IMR-90 (cell line): ENCODE results near the gene KCNAB1. TPM values are rescaled to one million over a fixed set of nuclear protein-coding genes. Genes with fewer than 3 reads are reported as not detected.

Experiments
- ATAC-seq: fragments of 200-7000 bp; cut with Tn5 transposase; 2 replicates; pipeline ENCODE4 v1.9.1; 2020; ENCODE audit warnings: low read depth, mild to moderate bottlenecking, moderate library complexity
- BruUV-seq: library from RNA; stranded (reverse); fragments of 400-500 nt; replicated peaks from 2 replicates; lab custom pipeline; 2021; lab: Mats Ljungman, UMichigan
- CTCF ChIA-PET: fragments of 300-600 bp; formaldehyde crosslinking; extraction: SDS; loops from one replicate; lab custom pipeline; 2021; ENCODE audit warnings: antibody characterized with exemption; lab: Yijun Ruan, JAX
- POLR2A ChIA-PET: fragments of 300-600 bp; sonication (Branson Sonifier 250); formaldehyde crosslinking; loops from one replicate; lab custom pipeline; 2022; ENCODE audit warnings: antibody characterized with exemption; ENCODE audit not compliant: unreplicated experiment; lab: Charles Lee
- DNase-seq: peaks from one replicate; pipeline ENCODE4 v3.0.0; 2013
- H2AFZ ChIP-seq: replicated peaks from 2 replicates; pipeline ENCODE3; 2013; ENCODE audit warnings: low read length, mild to moderate bottlenecking; ENCODE audit not compliant: poor library complexity
- H2AK5ac ChIP-seq: 2 replicates; pipeline ENCODE4 v1.6.1; 2013; ENCODE audit warnings: low read depth, low read length, inconsistent platforms
- H2AK9ac ChIP-seq: replicated peaks from 2 replicates; pipeline ENCODE3; 2013; ENCODE audit warnings: mild to moderate bottlenecking, low read depth, low read length, moderate library complexity; ENCODE audit not compliant: poor library complexity
- H2BK120ac ChIP-seq: 2 replicates; pipeline ENCODE4 v1.6.1; 2013; ENCODE audit warnings: low read depth, low read length, inconsistent platforms
- H2BK15ac ChIP-seq: 3 replicates; pipeline ENCODE4 v1.6.1; 2013; ENCODE audit warnings: low read depth, low read length, inconsistent platforms
- H2BK20ac ChIP-seq: 2 replicates; pipeline ENCODE4 v1.6.1; 2013; ENCODE audit warnings: low read depth, mild to moderate bottlenecking, inconsistent platforms, low read length, moderate library complexity
- H2BK5ac ChIP-seq: 2 replicates; pipeline ENCODE4 v1.6.1; 2013; ENCODE audit warnings: mild to moderate bottlenecking, low read depth, low read length, inconsistent platforms; ENCODE audit not compliant: poor library complexity, severe bottlenecking
- H3K14ac ChIP-seq: replicated peaks from 2 replicates; pipeline ENCODE4 v1.6.1; 2013; ENCODE audit warnings: low read depth, low read length, inconsistent platforms
- H3K18ac ChIP-seq: 2 replicates; pipeline ENCODE4 v1.6.1; 2013; ENCODE audit warnings: low read depth, low read length, control low read depth
- H3K23ac ChIP-seq: 2 replicates; pipeline ENCODE4 v1.6.1; 2013; ENCODE audit warnings: low read depth, low read length, inconsistent platforms
- H3K27ac ChIP-seq: 2 replicates; pipeline ENCODE4 v1.5.1; 2013; ENCODE audit warnings: mild to moderate bottlenecking, control low read depth, low read length; ENCODE audit not compliant: insufficient read depth
- H3K27me3 ChIP-seq: 2 replicates; pipeline ENCODE4 v1.6.1; 2013; ENCODE audit warnings: low read length; ENCODE audit not compliant: control insufficient read depth, insufficient read depth
- H3K36me3 ChIP-seq: 2 replicates; pipeline ENCODE4 v1.6.1; 2013; ENCODE audit warnings: low read length, mixed read lengths; ENCODE audit not compliant: control insufficient read depth, insufficient read depth
- H3K4ac ChIP-seq: 2 replicates; pipeline ENCODE4 v1.6.1; 2013; ENCODE audit warnings: low read depth, low read length, inconsistent platforms
- H3K4me1 ChIP-seq: 2 replicates; pipeline ENCODE4 v1.6.1; 2013; ENCODE audit warnings: low read length, mixed read lengths; ENCODE audit not compliant: control insufficient read depth, insufficient read depth
- H3K4me2 ChIP-seq: 2 replicates; pipeline ENCODE4 v1.6.1; 2013; ENCODE audit warnings: low read depth, mild to moderate bottlenecking, control low read depth, low read length, moderate library complexity
- H3K4me3 ChIP-seq: 2 replicates; pipeline ENCODE4 v1.5.1; 2013; ENCODE audit warnings: low read depth, mild to moderate bottlenecking, control low read depth, low read length, moderate library complexity; ENCODE audit not compliant: insufficient read depth
- H3K56ac ChIP-seq: 2 replicates; pipeline ENCODE4 v1.6.1; 2013; ENCODE audit warnings: low read length, inconsistent platforms; ENCODE audit not compliant: insufficient read depth; ENCODE audit errors: extremely low read depth
- H3K79me1 ChIP-seq, 2 experiments: 2 replicates each; pipeline ENCODE4 v1.6.1; 2013; ENCODE audit warnings: low read length in 2 of 2, inconsistent platforms in 1 of 2, low read depth in 1 of 2
- H3K9ac ChIP-seq: 2 replicates; pipeline ENCODE4 v1.6.1; 2013; ENCODE audit warnings: low read depth, low read length, control low read depth
- H3K9me1 ChIP-seq: 2 replicates; pipeline ENCODE4 v1.6.1; 2013; ENCODE audit warnings: low read length, inconsistent platforms; ENCODE audit not compliant: insufficient read depth
- H3K9me3 ChIP-seq: 2 replicates; pipeline ENCODE4 v1.6.1; 2013; ENCODE audit warnings: low read length; ENCODE audit not compliant: control insufficient read depth, insufficient read depth
- H4K20me1 ChIP-seq: 2 replicates; pipeline ENCODE4 v1.6.1; 2013; ENCODE audit warnings: low read length, inconsistent platforms; ENCODE audit not compliant: insufficient read depth
- H4K5ac ChIP-seq: 2 replicates; pipeline ENCODE4 v1.6.1; 2013; ENCODE audit warnings: mild to moderate bottlenecking, low read depth, low read length, control low read depth
- H4K8ac ChIP-seq, 2 experiments: 2 replicates each; pipeline ENCODE4 v1.6.1; 2013; ENCODE audit warnings: low read depth in 2 of 2, low read length in 2 of 2, control low read depth in 1 of 2, inconsistent platforms in 1 of 2
- H4K91ac ChIP-seq: 2 replicates; pipeline ENCODE4 v1.6.1; 2013; ENCODE audit warnings: low read depth, low read length, inconsistent platforms; ENCODE audit not compliant: insufficient read depth
- BHLHE40 ChIP-seq: fragments of 150-350 bp; IDR thresholded peaks from 2 replicates; pipeline ENCODE4 v1.6.1; 2016; ENCODE audit warnings: mild to moderate bottlenecking, low read depth, low read length
- CEBPB ChIP-seq: IDR thresholded peaks from 2 replicates; pipeline ENCODE4 v1.6.1; 2012; ENCODE audit warnings: low read depth, low read length, improper control_type of control experiment
- CHD1 ChIP-seq: IDR thresholded peaks from 2 replicates; pipeline ENCODE4 v1.6.1; 2012; ENCODE audit warnings: low read depth, low read length, improper control_type of control experiment
- CTCF ChIP-seq: conservative IDR thresholded peaks from 2 replicates; pipeline ENCODE4 v1.5.1; 2012; ENCODE audit warnings: mild to moderate bottlenecking, low read depth, low read length, improper control_type of control experiment
- ELK1 ChIP-seq: fragments of 150-350 bp; IDR thresholded peaks from 2 replicates; pipeline ENCODE4 v1.6.1; 2016; ENCODE audit warnings: low read depth, mild to moderate bottlenecking, low read length, moderate library complexity, borderline replicate concordance
- FOS ChIP-seq: fragments of 150-350 bp; IDR thresholded peaks from 2 replicates; pipeline ENCODE4 v1.6.1; 2016; ENCODE audit warnings: low read depth, low read length
- MAFK ChIP-seq: IDR thresholded peaks from 2 replicates; pipeline ENCODE4 v1.6.1; 2012; ENCODE audit warnings: low read depth, low read length, improper control_type of control experiment
- MAZ ChIP-seq: IDR thresholded peaks from 2 replicates; pipeline ENCODE4 v1.6.1; 2012; ENCODE audit warnings: low read depth, mild to moderate bottlenecking, low read length, improper control_type of control experiment, moderate library complexity, borderline replicate concordance
- NFE2L2 ChIP-seq: fragments of 150-350 bp; IDR thresholded peaks from 2 replicates; pipeline ENCODE4 v1.6.1; 2016; ENCODE audit warnings: low read depth, mild to moderate bottlenecking, low read length
- POLR2A ChIP-seq: IDR thresholded peaks from 2 replicates; pipeline ENCODE4 v1.6.1; 2012; ENCODE audit warnings: mild to moderate bottlenecking, low read depth, low read length
- RAD21 ChIP-seq: IDR thresholded peaks from 2 replicates; pipeline ENCODE4 v1.6.1; 2012; ENCODE audit warnings: low read length, improper control_type of control experiment
- RCOR1 ChIP-seq: IDR thresholded peaks from 2 replicates; pipeline ENCODE4 v1.6.1; 2012; ENCODE audit warnings: mild to moderate bottlenecking, low read length, improper control_type of control experiment; ENCODE audit not compliant: insufficient replicate concordance
- RFX5 ChIP-seq: IDR thresholded peaks from 2 replicates; pipeline ENCODE4 v1.8.0; 2012; ENCODE audit warnings: low read depth, mild to moderate bottlenecking, low read length, moderate library complexity
- SMC3 ChIP-seq: fragments of 150-350 bp; IDR thresholded peaks from 2 replicates; pipeline ENCODE4 v1.6.1; 2016; ENCODE audit warnings: low read depth, mild to moderate bottlenecking, antibody characterized with exemption, low read length, moderate library complexity
- USF2 ChIP-seq: fragments of 150-350 bp; IDR thresholded peaks from 2 replicates; pipeline ENCODE4 v1.6.1; 2017; ENCODE audit warnings: mild to moderate bottlenecking, antibody characterized with exemption, low read length, low read depth
- WGBS, 2 experiments: methylation state at CpG; one replicate each; pipeline versions ENCODE4 v1.1.5 to v1.1.7; 2013; ENCODE audit warnings: missing lambda C conversion rate in 2 of 2; ENCODE audit not compliant: insufficient read length in 1 of 2; ENCODE audit errors: extremely low coverage in 2 of 2; 5-methylcytosine and 5-hydroxymethylcytosine counted together
- dilution Hi-C: fragments of 300-500 bp; cut with HindIII; formaldehyde crosslinking; loops from one replicate; pipeline ENCODE4 v1.14.3; 2018; ENCODE audit warnings: low sequenced_read_pairs; ENCODE audit not compliant: unreplicated experiment
- in situ Hi-C: fragments of 300-500 bp; cut with MboI; formaldehyde crosslinking; loops from 3 replicates; pipeline ENCODE4 v1.14.3; 2019; ENCODE audit warnings: low sequenced_read_pairs, inconsistent platforms, mixed read lengths
- intact Hi-C: fragments of 100-400 bp; cut with micrococcal nuclease; formaldehyde crosslinking; loops from 2 replicates; pipeline ENCODE4 v1.10.0; 2022
- polyA plus RNA-seq, 3 experiments: library from polyadenylated mRNA; depleted of rRNA; stranded (reverse); fragments of >200 nt; gene quantifications; 2 replicates each; pipeline ENCODE4 v1.2.3, GENCODE V29; 2012; ENCODE audit warnings: low replicate concordance in 1 of 3
- total RNA-seq: library from RNA; depleted of rRNA; stranded (reverse); fragments of >200 nt; gene quantifications from 2 replicates; pipeline ENCODE4 v1.2.3, GENCODE V29; 2012

KCNAB1 gene
- total and polyA plus RNA-seq, 2 of the 4 experiments (the other 2 are of a cell fraction): under 0.01 to 0.07 TPM

GRCh38 chr3:156511987-156512677, 391.8 kb downstream of the KCNAB1 start:
- Histone ChIP-seq H2BK120ac (no peak overlapping the region), H2AK5ac (no peak overlapping the region), H3K18ac (no peak overlapping the region), H3K27me3 (peaks cover 6% of the 10 kb centered on the region), H3K27ac (no peak overlapping the region), H4K20me1 (no peaks in the 10 kb centered on the region), H2AK9ac (no peak overlapping the region), H3K79me1 (no peaks in the 10 kb centered on the region), H4K91ac (no peak overlapping the region), H3K56ac (no peak overlapping the region), H2BK5ac (no peak overlapping the region), H3K4me3 (no peak overlapping the region), H3K9me3 (no peaks in the 10 kb centered on the region), H3K14ac (no peak overlapping the region), H3K4ac (no peak overlapping the region), H2BK20ac (no peak overlapping the region), H3K36me3 (no peaks in the 10 kb centered on the region), H2AFZ (no peak overlapping the region), H4K8ac (no peak overlapping the region), H2BK15ac (no peak overlapping the region), H3K23ac (no peak overlapping the region), H3K4me1 (0 out of 2 replicates have a peak, but pooled peaks cover 2% of the 10 kb centered on the region), H3K9me1 (no peaks in the 10 kb centered on the region; the same call in 1 of the 2 replicates), H3K4me2 (no peak overlapping the region), H4K5ac (no peak overlapping the region), H3K9ac (no peak overlapping the region)
- ChIA-PET POLR2A (no interaction called here), CTCF (interaction anchor here (1.1 kb wide), 1 partner anchor 338 kb away, joined by 3 read pairs; no protein-coding TSS in a partner anchor)
- DNase-seq (no peak), ATAC-seq (peak; percentile 39; the same call in 1 of the 2 replicates)
- TF ChIP-seq CEBPB: no peak
- TF ChIP-seq SMC3: no peak
- no peak for TF ChIP-seq POLR2A
- no peak for TF ChIP-seq FOS
- TF ChIP-seq MAFK: no peak
- TF ChIP-seq NFE2L2: no peak
- TF ChIP-seq ELK1: no peak
- TF ChIP-seq RAD21: no peak
- no peak for TF ChIP-seq USF2
- no peak for TF ChIP-seq RCOR1
- no peak for TF ChIP-seq BHLHE40
- no peak for TF ChIP-seq MAZ
- TF ChIP-seq CTCF: no peak
- no peak for TF ChIP-seq RFX5
- TF ChIP-seq CHD1: no peak
- intact Hi-C loops (no loop called here), dilution Hi-C loops (loop anchor here (25.0 kb wide), 1 partner anchor 350 kb away; no protein-coding TSS in a partner anchor), in situ Hi-C loops (no loop called here)
- BruUV-seq: no TSS peak
- WGBS, 2 experiments: no CpG with 5 or more reads among the region's 2 CpGs
